ENCODE results near the gene TMEM150B.

Gene TMEM150B

DNA sequence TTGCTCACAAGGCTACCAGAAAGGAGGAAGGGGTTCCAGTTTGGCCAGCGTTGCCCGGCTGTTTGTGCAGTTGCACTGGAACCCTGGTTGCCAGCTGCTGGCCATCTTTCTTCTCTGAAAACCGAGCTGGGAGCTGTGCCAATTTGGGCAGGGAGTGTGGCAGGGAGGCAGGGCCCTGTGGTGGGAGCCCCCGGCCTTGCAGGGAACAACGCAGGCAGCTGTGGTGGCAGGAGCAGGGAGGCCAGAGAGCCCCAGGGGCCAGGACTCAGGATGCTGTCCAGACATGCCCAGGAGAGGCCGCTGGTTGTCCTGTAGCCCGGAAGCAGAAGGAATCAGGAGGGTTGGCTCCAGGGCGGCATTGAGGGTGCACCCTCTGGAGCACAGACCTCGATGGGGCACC lies 19.3 kb upstream of the TMEM150B start:
- no peak for TF ChIP-seq EZH2 (IDR thresholded peaks at IDR 0.05; ENCODE audit: borderline replicate concordance, low read depth, low read length, severe bottlenecking)
- TF ChIP-seq CTCF (IDR thresholded peaks at IDR 0.05; ENCODE audit: borderline replicate concordance, extremely low read depth, low read length, poor library complexity, severe bottlenecking), result no peak
- H3K79me2 ChIP-seq (ENCODE audit: insufficient read depth, low read length), result peaks cover 30% of the 10 kb centered on the region
- H3K36me3 ChIP-seq (ENCODE audit: insufficient read depth, low read length), result peaks cover 68% of the 10 kb centered on the region
- no peaks in the 10 kb centered on the region for H3K27me3 ChIP-seq (ENCODE audit: insufficient read depth, low read length, poor library complexity)
- DNase-seq (no peak), ATAC-seq (ENCODE audit: insufficient read depth, low read depth) (no peak)
- H3K4me1 ChIP-seq (ENCODE audit: insufficient read depth, low read length), result peaks cover 24% of the 10 kb centered on the region
- H3K4me3 ChIP-seq (ENCODE audit: low read depth in 1 of 2, low read length in 2 of 2), result no peak overlapping the region
- no peak overlapping the region for H3K27ac ChIP-seq (ENCODE audit: low read length)
- H3K9me3 ChIP-seq (ENCODE audit: insufficient read depth, low read length, severe bottlenecking), result no peaks in the 10 kb centered on the region
- no peak overlapping the region for H3K4me2 ChIP-seq (ENCODE audit: insufficient read depth, low read length)
- no peak overlapping the region for H2AFZ ChIP-seq (ENCODE audit: low read depth, low read length)
- H3K9ac ChIP-seq (ENCODE audit: low read depth, low read length), result no peak overlapping the region
- H4K20me1 ChIP-seq (ENCODE audit: insufficient read depth, low read length), result peaks cover 45% of the 10 kb centered on the region

- DNase-seq (no peak), ATAC-seq (ENCODE audit: insufficient read depth, low read depth) (no peak)
- peaks cover 34% of the 10 kb centered on the region for H3K4me1 ChIP-seq (ENCODE audit: insufficient read depth, low read length)
- H3K36me3 ChIP-seq (ENCODE audit: insufficient read depth, low read length), result peaks cover 52% of the 10 kb centered on the region
- TF ChIP-seq CTCF (IDR thresholded peaks at IDR 0.05; ENCODE audit: borderline replicate concordance, extremely low read depth, low read length, poor library complexity, severe bottlenecking), result no peak
- peaks cover 42% of the 10 kb centered on the region for H4K20me1 ChIP-seq (ENCODE audit: insufficient read depth, low read length)
- no peaks in the 10 kb centered on the region for H3K9me3 ChIP-seq (ENCODE audit: insufficient read depth, low read length, severe bottlenecking)
- no peaks in the 10 kb centered on the region for H3K27me3 ChIP-seq (ENCODE audit: insufficient read depth, low read length, poor library complexity)
- peak overlapping the region; percentile 93 for H3K9ac ChIP-seq (ENCODE audit: low read depth, low read length)
- H3K4me2 ChIP-seq (ENCODE audit: insufficient read depth, low read length), result peak overlapping the region; percentile 91
- peak overlapping the region in 1 of 2 experiments; percentile 92; a peak in 3 of 4 replicates for H3K4me3 ChIP-seq (ENCODE audit: low read depth in 1 of 2, low read length in 2 of 2)
- H3K27ac ChIP-seq (ENCODE audit: low read length), result peak overlapping the region; percentile 76
- peaks cover 30% of the 10 kb centered on the region for H3K79me2 ChIP-seq (ENCODE audit: insufficient read depth, low read length)
- H2AFZ ChIP-seq (ENCODE audit: low read depth, low read length), result no peak overlapping the region; the same call in 1 of the 2 replicates
Observed at GRCh38 chr19:55341595-55342531, 16.7 kb upstream of the TMEM150B start.

DNA sequence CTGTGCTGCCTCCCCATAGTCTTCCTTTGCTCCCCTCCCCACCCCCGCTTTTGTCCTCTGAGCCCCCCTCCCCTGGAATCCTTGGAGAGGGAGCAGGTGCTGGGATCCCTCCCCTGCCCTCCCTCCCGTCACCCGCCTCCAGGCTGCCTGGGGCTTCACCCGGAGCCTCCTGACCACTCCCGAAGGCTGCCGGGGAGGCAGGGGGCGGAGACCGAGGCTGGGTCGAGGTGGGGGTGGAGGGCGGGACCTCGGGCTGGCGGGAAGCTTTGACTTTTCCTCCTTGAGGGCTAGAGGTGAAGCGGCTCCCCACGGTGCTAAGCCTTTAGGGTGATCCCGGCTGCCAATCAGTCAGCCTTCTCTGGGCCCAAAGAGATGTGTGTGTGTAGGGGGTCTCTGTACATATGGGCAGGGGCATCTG lies 16.0 kb upstream of the TMEM150B start:
- H3K4me2 ChIP-seq (ENCODE audit: insufficient read depth, low read length), result peak overlapping the region; percentile 91
- no peaks in the 10 kb centered on the region for H3K27me3 ChIP-seq (ENCODE audit: insufficient read depth, low read length, poor library complexity)
- peak; percentile 22 for ATAC-seq (ENCODE audit: insufficient read depth, low read depth)
- peaks cover 46% of the 10 kb centered on the region for H3K36me3 ChIP-seq (ENCODE audit: insufficient read depth, low read length)
- H3K4me1 ChIP-seq (ENCODE audit: insufficient read depth, low read length), result peaks cover 34% of the 10 kb centered on the region
- H3K9me3 ChIP-seq (ENCODE audit: insufficient read depth, low read length, severe bottlenecking), result no peaks in the 10 kb centered on the region
- no peak for TF ChIP-seq EZH2 (IDR thresholded peaks at IDR 0.05; ENCODE audit: borderline replicate concordance, low read depth, low read length, severe bottlenecking)
- H3K4me3 ChIP-seq (ENCODE audit: low read depth in 1 of 2, low read length in 2 of 2), result peak overlapping the region; percentile 84 to 92; a peak in 3 of 4 replicates
- H3K79me2 ChIP-seq (ENCODE audit: insufficient read depth, low read length), result peaks cover 30% of the 10 kb centered on the region
- peak; percentile 84 for DNase-seq
- peak overlapping the region; percentile 62; the same call in 1 of the 2 replicates for H2AFZ ChIP-seq (ENCODE audit: low read depth, low read length)
- H3K27ac ChIP-seq (ENCODE audit: low read length), result peak overlapping the region; percentile 89
- H3K9ac ChIP-seq (ENCODE audit: low read depth, low read length), result peak overlapping the region; percentile 93
- peaks cover 39% of the 10 kb centered on the region for H4K20me1 ChIP-seq (ENCODE audit: insufficient read depth, low read length)

DNA sequence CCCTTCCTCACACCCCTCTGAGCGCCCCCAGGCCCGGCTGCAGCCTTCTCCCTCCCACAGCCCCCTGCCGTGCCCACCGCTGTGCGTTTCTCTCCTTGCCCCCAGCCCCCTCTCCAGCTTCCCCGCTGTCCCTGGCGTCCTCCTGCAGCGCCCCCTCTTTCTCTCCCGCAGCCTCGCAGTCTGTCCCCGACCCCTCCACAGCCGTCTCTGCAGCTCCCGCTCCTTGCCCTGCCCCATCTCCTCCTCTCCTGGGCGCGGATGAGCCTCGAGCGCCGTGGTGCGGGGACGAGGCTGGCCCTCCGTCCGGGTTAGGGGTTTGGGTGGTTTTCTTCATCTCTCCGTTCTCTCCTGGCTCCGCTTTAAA lies 15.6 kb upstream of the TMEM150B start:
- Histone ChIP-seq H3K79me2 (ENCODE audit: insufficient read depth, low read length) (peaks cover 30% of the 10 kb centered on the region), H3K27me3 (ENCODE audit: insufficient read depth, low read length, poor library complexity) (no peaks in the 10 kb centered on the region), H3K9me3 (ENCODE audit: insufficient read depth, low read length, severe bottlenecking) (no peaks in the 10 kb centered on the region), H3K36me3 (ENCODE audit: insufficient read depth, low read length) (peaks cover 42% of the 10 kb centered on the region), H3K9ac (ENCODE audit: low read depth, low read length) (peak overlapping the region; percentile 93), H4K20me1 (ENCODE audit: insufficient read depth, low read length) (peaks cover 38% of the 10 kb centered on the region), H3K4me2 (ENCODE audit: insufficient read depth, low read length) (peak overlapping the region; percentile 91), H3K27ac (ENCODE audit: low read length) (peak overlapping the region; percentile 89), H3K4me3 (ENCODE audit: low read depth in 1 of 2, low read length in 2 of 2) (peak overlapping the region; percentile 84 to 92), H2AFZ (ENCODE audit: low read depth, low read length) (peak overlapping the region; percentile 62; the same call in 1 of the 2 replicates), H3K4me1 (ENCODE audit: insufficient read depth, low read length) (peaks cover 34% of the 10 kb centered on the region)
- DNase-seq (peak; percentile 63), ATAC-seq (ENCODE audit: insufficient read depth, low read depth) (0 out of 3 replicates have a peak, but pooled peaks have one; percentile 4)
- TF ChIP-seq EZH2 (IDR thresholded peaks at IDR 0.05; ENCODE audit: borderline replicate concordance, low read depth, low read length, severe bottlenecking), result no peak
- TF ChIP-seq CTCF (IDR thresholded peaks at IDR 0.05; ENCODE audit: borderline replicate concordance, extremely low read depth, low read length, poor library complexity, severe bottlenecking), result peak; percentile 61

Measured in DND-41 (cell line).